Mucosa of stomach (tissue), 1 donor: ENCODE results near the gene CTTN.
"Not testable (repeated sequence)": the region's sequence is repeated elsewhere in the genome, so short reads cannot be mapped to it uniquely, and the experiment has no call there.

ENCODE experiments used
- H3K27me3 ChIP-seq: one replicate; pipeline ENCODE4 v1.7.0; 2013; ENCODE audit warnings: mild to moderate bottlenecking, low read length; ENCODE audit not compliant: control insufficient read depth, insufficient read depth
- H3K36me3 ChIP-seq: one replicate; pipeline ENCODE4 v1.7.0; 2013; ENCODE audit warnings: low read length; ENCODE audit not compliant: control insufficient read depth, insufficient read depth
- H3K4me1 ChIP-seq: one replicate; pipeline ENCODE4 v1.7.0; 2013; ENCODE audit warnings: mild to moderate bottlenecking, low read length; ENCODE audit not compliant: control insufficient read depth, insufficient read depth
- H3K4me3 ChIP-seq: one replicate; pipeline ENCODE4 v1.7.0; 2013; ENCODE audit warnings: low read length
- H3K9ac ChIP-seq: one replicate; pipeline ENCODE4 v1.7.0; 2013; ENCODE audit warnings: mild to moderate bottlenecking, low read length, moderate library complexity
- H3K9me3 ChIP-seq: one replicate; pipeline ENCODE4 v1.7.0; 2013; ENCODE audit warnings: mild to moderate bottlenecking, low read length, moderate library complexity; ENCODE audit not compliant: control insufficient read depth
- donor health status: Pancreatic carcinoma.

CTTN gene

DNA sequence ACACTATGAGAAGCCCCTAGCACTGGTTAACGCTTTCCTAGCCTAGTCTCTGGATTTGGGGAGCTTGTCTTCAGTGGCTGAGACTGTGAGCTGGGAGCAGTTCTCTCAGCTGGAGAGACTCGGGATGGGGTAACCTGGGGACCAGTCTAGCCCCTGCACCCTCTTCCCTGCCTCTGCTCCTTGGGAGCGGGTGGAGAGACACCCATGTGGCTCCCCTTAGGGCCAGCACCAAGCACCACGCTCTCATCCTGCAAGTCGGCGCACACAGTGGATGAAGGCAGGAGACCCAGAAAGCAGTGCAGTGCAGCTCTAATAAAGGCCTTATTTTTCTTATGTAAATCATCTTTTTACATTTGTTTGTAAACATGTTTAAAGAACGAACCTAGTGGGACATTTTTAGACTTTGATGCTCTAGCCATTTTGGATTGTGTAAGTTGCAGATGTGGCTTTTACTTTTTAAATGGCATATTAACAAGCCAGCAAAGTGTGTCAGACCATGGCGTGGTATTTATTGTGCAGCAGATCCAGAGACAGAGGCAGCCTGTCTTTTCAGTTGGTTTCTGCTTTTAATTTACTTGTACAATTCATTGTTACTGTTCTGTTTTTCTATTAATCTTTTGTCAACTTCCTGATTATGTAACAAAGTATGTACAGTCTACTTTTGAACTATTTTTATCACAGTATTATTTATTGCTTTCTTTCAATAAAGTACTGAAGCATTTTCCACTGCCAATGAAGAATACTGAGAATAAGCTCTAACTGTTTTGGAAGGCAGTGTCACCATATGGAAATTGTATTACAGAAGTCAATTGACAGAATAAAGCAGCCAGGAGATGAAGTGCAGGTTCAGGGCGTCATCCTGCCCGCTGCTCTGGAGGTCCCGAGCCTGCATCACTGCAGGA is 14.4 kb upstream of the CTTN start:
- no peaks in the 10 kb centered on the region for H3K27me3 ChIP-seq
- H3K36me3 ChIP-seq, result no peaks in the 10 kb centered on the region
- H3K4me3 ChIP-seq, result no peak overlapping the region
- no peaks in the 10 kb centered on the region for H3K9me3 ChIP-seq
- no peaks in the 10 kb centered on the region for H3K4me1 ChIP-seq
- H3K9ac ChIP-seq, result no peak overlapping the region

DNA sequence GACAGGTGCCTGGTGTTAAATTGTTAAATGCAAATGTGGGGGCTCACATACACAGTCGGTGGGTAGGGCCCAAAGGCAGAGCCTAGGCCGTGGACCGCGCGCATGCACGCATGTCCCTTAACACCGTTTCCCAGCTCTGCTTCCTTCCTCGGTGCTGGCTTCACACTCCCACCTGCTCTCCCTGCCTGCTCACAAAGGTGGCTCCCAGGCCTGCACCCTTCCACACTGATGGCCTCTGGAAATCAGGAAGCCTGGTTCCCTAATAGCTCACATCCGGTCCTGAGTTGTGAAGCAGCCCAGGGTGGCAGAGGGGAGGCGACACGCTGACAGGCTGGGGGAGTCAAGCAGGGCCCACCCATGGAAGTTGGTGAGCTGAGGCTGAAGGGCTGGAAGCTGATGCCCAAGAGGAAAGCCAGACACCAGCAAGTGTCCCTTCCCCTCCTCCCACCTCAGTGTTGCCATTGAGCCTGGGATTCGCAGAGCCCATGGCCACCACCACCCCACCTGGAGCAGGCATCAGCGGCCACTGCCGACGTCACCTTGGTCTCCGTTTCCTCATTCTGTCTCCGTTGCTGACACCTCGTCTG is 13.7 kb upstream of the CTTN start:
- Histone ChIP-seq H3K36me3 (no peaks in the 10 kb centered on the region), H3K9ac (no peak overlapping the region), H3K9me3 (no peaks in the 10 kb centered on the region)

GRCh38 chr11:70387564-70387963 is 10.8 kb upstream of the CTTN start:
- no peak overlapping the region for H3K9ac ChIP-seq

More for the DNA sequence above, 13.7 kb upstream of the CTTN start:
- H3K4me1 ChIP-seq, result no peaks in the 10 kb centered on the region
- H3K27me3 ChIP-seq, result no peaks in the 10 kb centered on the region
- no peak overlapping the region for H3K4me3 ChIP-seq

GRCh38 chr11:70389201-70389600 is 9.1 kb upstream of the CTTN start:
- no peak overlapping the region for H3K4me3 ChIP-seq
- H3K36me3 ChIP-seq, result no peaks in the 10 kb centered on the region
- H3K9ac ChIP-seq, result no peak overlapping the region
- no peaks in the 10 kb centered on the region for H3K9me3 ChIP-seq
- no peaks in the 10 kb centered on the region for H3K27me3 ChIP-seq
- no peaks in the 10 kb centered on the region for H3K4me1 ChIP-seq

More at GRCh38 chr11:70387564-70387963, 10.8 kb upstream of the CTTN start:
- H3K27me3 ChIP-seq, result no peaks in the 10 kb centered on the region
- H3K9me3 ChIP-seq, result no peaks in the 10 kb centered on the region
- H3K4me3 ChIP-seq, result no peak overlapping the region
- H3K4me1 ChIP-seq, result no peaks in the 10 kb centered on the region
- no peaks in the 10 kb centered on the region for H3K36me3 ChIP-seq

DNA sequence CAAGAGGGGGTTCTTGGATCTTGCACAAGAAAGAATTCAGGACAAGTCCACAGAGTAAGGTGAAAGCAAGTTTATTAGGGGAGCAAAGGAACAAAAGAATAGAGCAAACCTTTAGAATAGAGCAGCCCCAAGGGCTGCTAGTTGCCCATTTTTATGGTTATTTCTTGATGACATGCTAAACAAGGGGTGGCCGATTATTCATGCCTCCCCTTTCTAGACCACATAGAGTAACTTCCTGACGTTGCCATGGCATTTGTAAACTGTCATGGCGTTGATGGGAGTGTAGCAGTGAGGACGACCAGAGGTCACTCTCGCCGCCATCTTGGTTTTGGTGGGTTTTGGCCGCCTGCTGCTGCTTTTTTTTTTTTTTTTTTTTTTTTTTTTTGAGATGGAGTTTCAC is 7.4 kb upstream of the CTTN start:
- H3K4me1 ChIP-seq, H3K9me3 ChIP-seq, H3K27me3 ChIP-seq, H3K36me3 ChIP-seq, H3K9ac ChIP-seq, H3K4me3 ChIP-seq: not testable (repeated sequence)

DNA sequence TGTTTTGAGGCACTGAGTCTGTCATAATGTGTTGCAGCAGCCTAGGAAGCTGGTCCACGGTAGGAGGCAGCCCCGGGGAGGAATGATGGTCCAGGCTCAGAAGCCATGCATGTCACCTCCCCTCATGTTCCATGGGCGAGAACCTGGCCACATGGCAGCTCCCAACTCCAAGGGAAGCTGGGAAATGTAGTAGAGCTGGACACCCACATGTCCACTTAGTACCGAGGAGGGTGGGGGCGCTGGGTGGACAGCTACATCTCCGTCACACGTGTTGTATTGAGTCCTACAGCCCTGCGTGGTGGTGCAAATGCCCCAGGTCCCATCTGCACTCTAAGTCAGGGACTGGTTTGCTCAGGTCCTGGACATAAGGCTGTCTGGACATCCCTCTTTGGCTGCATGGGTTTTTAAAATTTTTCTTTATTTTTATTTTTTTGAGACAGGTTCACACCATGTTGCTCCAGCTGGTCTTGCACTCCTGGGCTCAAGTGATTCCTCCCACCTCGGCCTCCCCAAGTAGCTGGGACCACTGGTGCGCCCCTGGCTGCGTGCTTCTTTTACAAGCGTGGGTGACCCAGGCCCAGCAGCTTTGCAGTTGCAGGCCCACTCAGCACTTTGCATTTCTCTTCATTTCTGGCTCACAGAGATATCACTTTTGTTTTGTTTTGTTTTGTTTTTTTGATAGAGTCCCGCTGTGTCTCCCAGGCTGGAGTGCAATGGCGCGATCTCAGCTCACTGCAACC is 3.9 kb upstream of the CTTN start:
- Histone ChIP-seq H3K4me1 (peaks cover 7% of the 10 kb centered on the region), H3K36me3 (no peaks in the 10 kb centered on the region), H3K9me3 (no peaks in the 10 kb centered on the region), H3K27me3 (no peaks in the 10 kb centered on the region), H3K4me3 (no peak overlapping the region), H3K9ac (no peak overlapping the region)

- Histone ChIP-seq H3K9ac (peak overlapping the region; percentile 88), H3K27me3 (no peaks in the 10 kb centered on the region), H3K4me1 (peaks cover 21% of the 10 kb centered on the region), H3K9me3 (no peaks in the 10 kb centered on the region), H3K36me3 (no peaks in the 10 kb centered on the region), H3K4me3 (peak overlapping the region; percentile 79)
Measured at GRCh38 chr11:70397336-70397982, 870 bp upstream of the CTTN start.

GRCh38 chr11:70398834-70399680 is 728 bp downstream of the CTTN start:
- H3K4me3 ChIP-seq, result peak overlapping the region; percentile 79
- peak overlapping the region; percentile 88 for H3K9ac ChIP-seq
- H3K4me1 ChIP-seq, result peaks cover 21% of the 10 kb centered on the region
- no peaks in the 10 kb centered on the region for H3K27me3 ChIP-seq
- H3K9me3 ChIP-seq, result no peaks in the 10 kb centered on the region
- H3K36me3 ChIP-seq, result no peaks in the 10 kb centered on the region

DNA sequence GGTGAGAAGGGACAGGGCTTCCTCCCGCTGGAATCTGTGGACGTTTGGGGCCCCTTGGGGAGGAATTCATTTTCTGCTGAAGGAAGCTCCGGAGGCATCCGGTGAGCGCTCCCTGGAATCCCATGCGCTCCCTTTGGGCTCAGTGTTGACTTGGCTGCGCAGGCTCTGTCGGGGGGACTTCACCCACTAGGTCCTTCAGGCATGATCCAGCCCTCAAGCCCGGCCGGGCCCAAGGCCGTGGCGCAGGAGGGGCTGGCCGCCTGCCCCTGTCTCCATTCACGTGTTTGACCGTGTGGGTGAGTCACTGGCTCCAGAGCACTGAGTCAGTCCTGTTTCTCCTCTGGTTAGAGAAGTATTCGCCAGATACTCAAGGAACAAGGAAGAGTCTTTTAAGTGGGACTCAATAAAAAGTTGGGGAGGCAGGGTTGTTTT is 1.4 kb downstream of the CTTN start:
- H3K4me3 ChIP-seq, result peak overlapping the region; percentile 79
- H3K9ac ChIP-seq, result peak overlapping the region; percentile 88
- H3K4me1 ChIP-seq, result peaks cover 21% of the 10 kb centered on the region
- no peaks in the 10 kb centered on the region for H3K36me3 ChIP-seq
- H3K9me3 ChIP-seq, result no peaks in the 10 kb centered on the region
- no peaks in the 10 kb centered on the region for H3K27me3 ChIP-seq

GRCh38 chr11:70400643-70401042 is 2.3 kb downstream of the CTTN start:
- no peak overlapping the region for H3K4me3 ChIP-seq
- H3K4me1 ChIP-seq, result peaks cover 21% of the 10 kb centered on the region
- no peaks in the 10 kb centered on the region for H3K27me3 ChIP-seq
- no peaks in the 10 kb centered on the region for H3K9me3 ChIP-seq
- no peaks in the 10 kb centered on the region for H3K36me3 ChIP-seq
- H3K9ac ChIP-seq, result no peak overlapping the region

DNA sequence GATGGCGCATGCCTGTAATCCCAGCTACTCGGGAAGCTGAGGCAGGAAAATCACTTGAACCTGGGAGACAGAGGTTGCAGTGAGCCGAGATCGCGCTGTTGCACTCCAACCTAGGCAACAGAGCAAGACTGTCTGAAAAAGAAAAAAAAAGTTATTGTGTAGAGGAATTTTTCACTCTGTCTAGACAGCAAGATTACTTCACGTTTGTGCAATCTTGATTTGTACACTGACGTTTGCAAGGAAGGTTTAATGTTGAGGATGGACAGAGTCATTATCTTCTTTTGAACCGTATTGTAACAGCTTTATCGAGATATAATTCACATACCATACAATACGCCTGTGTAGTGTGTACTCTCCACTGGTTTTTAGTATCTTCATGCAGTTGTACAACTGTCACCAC is 3.7 kb downstream of the CTTN start:
- Histone ChIP-seq H3K9me3 (no peaks in the 10 kb centered on the region), H3K36me3 (no peaks in the 10 kb centered on the region), H3K4me1 (peaks cover 21% of the 10 kb centered on the region), H3K9ac (no peak overlapping the region), H3K27me3 (no peaks in the 10 kb centered on the region), H3K4me3 (no peak overlapping the region)
